PC-9 (cell line): Measurements from ENCODE around the gene ABCB1. TPM values are rescaled to one million over a fixed set of nuclear protein-coding genes. Genes with fewer than 3 reads are reported as not detected.

ENCODE experiments used
- BruUV-seq: library from RNA; stranded (reverse); fragments of 400-500 nt; replicated peaks from 2 replicates; lab custom pipeline; 2021; lab: Mats Ljungman, UMichigan
- CTCF ChIA-PET: fragments of 300-600 bp; sonication (Branson Sonifier 250); formaldehyde crosslinking; loops from one replicate; lab custom pipeline; 2022; ENCODE audit warnings: antibody characterized with exemption; lab: Charles Lee
- POLR2A ChIA-PET: fragments of 300-600 bp; sonication (Branson Sonifier 250); formaldehyde crosslinking; loops from one replicate; lab custom pipeline; 2022; ENCODE audit warnings: antibody characterized with exemption; ENCODE audit not compliant: unreplicated experiment; lab: Charles Lee
- DNase-seq, 2 experiments: peaks; one replicate each; pipeline versions ENCODE4 v3.0.0 to v3.0.0-alpha.2; 2015 to 2022; ENCODE audit warnings: mixed read lengths in 1 of 2
- H2AFZ ChIP-seq: fragments of 200-600 bp; sonication (generic); 2 replicates; pipeline ENCODE4 v1.8.1; 2017; ENCODE audit warnings: antibody characterized with exemption
- H3F3A ChIP-seq: fragments of 200-600 bp; sonication (generic); 2 replicates; pipeline ENCODE4 v1.8.1; 2017; ENCODE audit warnings: antibody characterized with exemption, mild to moderate bottlenecking, low read depth; ENCODE audit not compliant: insufficient read depth
- H3K27ac ChIP-seq: fragments of 200-600 bp; sonication (generic); 2 replicates; pipeline ENCODE4 v1.6.1; 2016; ENCODE audit warnings: mixed run types
- H3K27me3 ChIP-seq: fragments of 200-600 bp; sonication (generic); 2 replicates; pipeline ENCODE4 v1.6.1; 2016; ENCODE audit warnings: low read depth, mixed run types; ENCODE audit not compliant: insufficient read depth
- H3K36me3 ChIP-seq: fragments of 200-600 bp; sonication (generic); 2 replicates; pipeline ENCODE4 v1.6.1; 2016; ENCODE audit warnings: low read depth, mixed run types
- H3K4me1 ChIP-seq: fragments of 200-600 bp; sonication (generic); replicated peaks from 2 replicates; pipeline ENCODE4 v1.6.1; 2016; ENCODE audit warnings: mixed run types; ENCODE audit not compliant: insufficient read depth
- H3K4me2 ChIP-seq: fragments of 200-600 bp; sonication (generic); 2 replicates; pipeline ENCODE4 v1.6.1; 2017; ENCODE audit warnings: mixed run types
- H3K4me3 ChIP-seq: fragments of 200-600 bp; sonication (generic); 2 replicates; pipeline ENCODE4 v1.6.1; 2016; ENCODE audit warnings: mixed run types
- H3K79me2 ChIP-seq: fragments of 200-600 bp; sonication (generic); 2 replicates; pipeline ENCODE4 v1.6.1; 2017; ENCODE audit warnings: low read depth, mixed run types
- H3K9me2 ChIP-seq: fragments of 200-600 bp; sonication (generic); 2 replicates; pipeline ENCODE4 v1.8.1; 2017; ENCODE audit warnings: mild to moderate bottlenecking; ENCODE audit not compliant: insufficient read depth
- H3K9me3 ChIP-seq: fragments of 200-600 bp; sonication (generic); 2 replicates; pipeline ENCODE4 v1.8.1; 2016; ENCODE audit warnings: low read depth; ENCODE audit not compliant: insufficient read depth
- H4K20me1 ChIP-seq: fragments of 200-600 bp; sonication (generic); 2 replicates; pipeline ENCODE4 v1.8.1; 2017; ENCODE audit not compliant: insufficient read depth
- CTCF ChIP-seq: fragments of 200-600 bp; sonication (generic); conservative IDR thresholded peaks from 2 replicates; pipeline ENCODE4 v1.6.1; 2017; ENCODE audit warnings: mixed run types, antibody characterized with exemption, mild to moderate bottlenecking, moderate library complexity
- EZH2 ChIP-seq: fragments of 200-600 bp; sonication (generic); IDR thresholded peaks from 2 replicates; pipeline ENCODE4 v1.8.0; 2017; ENCODE audit warnings: antibody characterized with exemption, low read depth
- intact Hi-C: fragments of 100-400 bp; cut with micrococcal nuclease; formaldehyde crosslinking; loops from one replicate; pipeline ENCODE4 v1.10.0; 2022; ENCODE audit not compliant: unreplicated experiment
- total RNA-seq: library from RNA; stranded (reverse); gene quantifications from 2 replicates; pipeline ENCODE4 v1.2.3, GENCODE V29; 2021

Gene ABCB1
- total RNA-seq, 1 experiment from 2014 or later = not detected

- intact Hi-C loops = no loop called here
- H3K79me2 ChIP-seq = no peaks in the 10 kb centered on the region
- no peak for DNase-seq
- no peak overlapping the region for H3K27ac ChIP-seq
- H3K4me1 ChIP-seq = no peaks in the 10 kb centered on the region
- CTCF ChIA-PET = no interaction called here
- no peaks in the 10 kb centered on the region for H4K20me1 ChIP-seq
- no peak overlapping the region for H2AFZ ChIP-seq
- no peaks in the 10 kb centered on the region for H3K9me3 ChIP-seq
- H3K9me2 ChIP-seq = 0 out of 2 replicates have a peak, but pooled peaks cover 5% of the 10 kb centered on the region
- no peaks in the 10 kb centered on the region for H3F3A ChIP-seq
- no peaks in the 10 kb centered on the region for H3K27me3 ChIP-seq
- POLR2A ChIA-PET = no interaction called here
- no peak overlapping the region for H3K4me2 ChIP-seq
- H3K4me3 ChIP-seq = no peak overlapping the region
- H3K36me3 ChIP-seq = no peaks in the 10 kb centered on the region
- TF ChIP-seq CTCF = no peak
- no peak for TF ChIP-seq EZH2
- no TSS peak for BruUV-seq
Observed at GRCh38 chr7:87609916-87610315, 9.2 kb upstream of the ABCB1 start.

GRCh38 chr7:87608431-87608830, 7.7 kb upstream of the ABCB1 start:
- CTCF ChIA-PET = no interaction called here
- Histone ChIP-seq H3K27ac (no peak overlapping the region), H3K4me3 (no peak overlapping the region), H2AFZ (no peak overlapping the region), H3K9me3 (no peaks in the 10 kb centered on the region), H3K27me3 (no peaks in the 10 kb centered on the region), H3K36me3 (no peaks in the 10 kb centered on the region), H3K4me2 (no peak overlapping the region), H3K9me2 (0 out of 2 replicates have a peak, but pooled peaks cover 5% of the 10 kb centered on the region), H3K79me2 (no peaks in the 10 kb centered on the region), H4K20me1 (no peaks in the 10 kb centered on the region), H3F3A (no peaks in the 10 kb centered on the region), H3K4me1 (no peaks in the 10 kb centered on the region)
- BruUV-seq = no TSS peak
- POLR2A ChIA-PET = no interaction called here
- intact Hi-C loops = no loop called here
- no peak for DNase-seq
- TF ChIP-seq CTCF (no peak), EZH2 (no peak)

DNA sequence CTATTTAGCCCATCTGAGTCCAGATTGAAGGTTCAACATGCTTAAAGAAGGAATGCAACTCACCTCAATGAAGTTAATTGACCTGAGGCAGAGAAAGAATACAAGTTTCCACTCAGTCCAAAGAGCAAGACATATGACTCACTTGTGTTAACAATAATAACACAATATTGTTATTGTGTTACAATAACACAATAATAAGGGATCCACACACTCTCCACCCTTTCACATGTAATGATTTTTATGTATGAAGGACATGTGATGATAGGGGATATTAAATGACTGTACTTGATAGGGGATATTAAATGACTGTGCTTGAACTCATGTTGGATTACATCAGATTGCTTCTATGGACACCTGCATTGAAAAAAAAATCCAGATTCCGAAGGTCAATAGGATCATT, 3.6 kb upstream of the ABCB1 start:
- no peak for TF ChIP-seq CTCF
- TF ChIP-seq EZH2 = no peak

More for the DNA sequence above, 3.6 kb upstream of the ABCB1 start:
- Histone ChIP-seq H3F3A (no peaks in the 10 kb centered on the region), H3K4me1 (no peaks in the 10 kb centered on the region), H2AFZ (no peak overlapping the region), H3K9me2 (0 out of 2 replicates have a peak, but pooled peaks cover 5% of the 10 kb centered on the region), H4K20me1 (no peaks in the 10 kb centered on the region), H3K27me3 (no peaks in the 10 kb centered on the region), H3K79me2 (no peaks in the 10 kb centered on the region), H3K36me3 (no peaks in the 10 kb centered on the region), H3K9me3 (no peaks in the 10 kb centered on the region), H3K4me2 (no peak overlapping the region), H3K27ac (no peak overlapping the region), H3K4me3 (no peak overlapping the region)
- ChIA-PET CTCF (no interaction called here), POLR2A (no interaction called here)
- no peak for DNase-seq
- no TSS peak for BruUV-seq
- intact Hi-C loops = no loop called here
